OCI-LY7 (cell line): Measurements from ENCODE around the gene PTP4A2. TPM values are rescaled to one million over a fixed set of nuclear protein-coding genes. Genes with fewer than 3 reads are reported as not detected.

Source experiments
- BruUV-seq: library from RNA; stranded (reverse); fragments of 400-500 nt; replicated peaks from 2 replicates; lab custom pipeline; 2021; lab: Mats Ljungman, UMichigan
- CTCF ChIA-PET: fragments of 300-600 bp; sonication (Branson Sonifier 250); formaldehyde crosslinking; loops from one replicate; lab custom pipeline; 2022; ENCODE audit warnings: antibody characterized with exemption; ENCODE audit not compliant: unreplicated experiment; lab: Charles Lee
- POLR2A ChIA-PET: fragments of 300-600 bp; sonication (Branson Sonifier 250); formaldehyde crosslinking; loops from one replicate; lab custom pipeline; 2022; ENCODE audit warnings: antibody characterized with exemption; lab: Charles Lee
- DNase-seq: peaks from one replicate; pipeline ENCODE4 v3.0.0-alpha.2; 2015; ENCODE audit warnings: low spot score
- H2AFZ ChIP-seq: fragments of 200-600 bp; sonication (generic), shearing (Covaris generic); 2 replicates; pipeline ENCODE4 v1.6.1; 2014; ENCODE audit warnings: mild to moderate bottlenecking, antibody characterized with exemption, low read length, moderate library complexity
- H3K27ac ChIP-seq: fragments of 200-600 bp; sonication (generic); 2 replicates; pipeline ENCODE4 v1.5.1; 2014; ENCODE audit warnings: mixed run types, low read depth, mild to moderate bottlenecking, moderate library complexity, low read length, inconsistent platforms; ENCODE audit not compliant: poor library complexity, severe bottlenecking
- H3K36me3 ChIP-seq: fragments of 200-600 bp; sonication (generic); 2 replicates; pipeline ENCODE4 v1.6.1; 2014; ENCODE audit warnings: mild to moderate bottlenecking, antibody characterized with exemption, low read length, moderate library complexity, mixed read lengths; ENCODE audit not compliant: insufficient read depth
- H3K4me1 ChIP-seq: fragments of 200-600 bp; sonication (generic); 2 replicates; pipeline ENCODE4 v1.5.1; 2014; ENCODE audit warnings: mild to moderate bottlenecking, low read length; ENCODE audit not compliant: insufficient read depth, poor library complexity, severe bottlenecking
- H3K4me2 ChIP-seq: fragments of 200-600 bp; sonication (generic); 2 replicates; pipeline ENCODE4 v1.6.1; 2014; ENCODE audit warnings: mild to moderate bottlenecking, low read length
- H3K4me3 ChIP-seq: fragments of 200-600 bp; sonication (generic); 2 replicates; pipeline ENCODE4 v1.5.1; 2014; ENCODE audit warnings: mild to moderate bottlenecking, low read depth, low read length; ENCODE audit not compliant: poor library complexity, severe bottlenecking
- H3K79me2 ChIP-seq: fragments of 200-600 bp; sonication (generic); 2 replicates; pipeline ENCODE4 v1.6.1; 2016; ENCODE audit warnings: low read depth, mild to moderate bottlenecking, low read length, moderate library complexity, mixed read lengths; ENCODE audit not compliant: insufficient read depth
- H3K9me2 ChIP-seq: fragments of 200-600 bp; sonication (generic); 2 replicates; pipeline ENCODE4 v1.6.1; 2016; ENCODE audit warnings: mild to moderate bottlenecking, low read length, mixed read lengths; ENCODE audit not compliant: insufficient read depth
- H3K9me3 ChIP-seq: fragments of 200-600 bp; sonication (generic); 2 replicates; pipeline ENCODE4 v1.6.1; 2014; ENCODE audit warnings: mild to moderate bottlenecking, mixed run types, low read length, mixed read lengths
- H4K20me1 ChIP-seq: fragments of 200-600 bp; sonication (generic); 2 replicates; pipeline ENCODE4 v1.6.1; 2014; ENCODE audit warnings: mild to moderate bottlenecking, antibody characterized with exemption, low read length, moderate library complexity, mixed read lengths; ENCODE audit not compliant: insufficient read depth
- EZH2phosphoT487 ChIP-seq: fragments of 200-600 bp; sonication (generic); IDR thresholded peaks from 2 replicates; pipeline ENCODE4 v1.6.1; 2018; ENCODE audit warnings: low read depth, borderline replicate concordance, mild to moderate bottlenecking, mixed run types, antibody characterized with exemption, low read length, moderate library complexity, mixed read lengths
- intact Hi-C: fragments of 100-400 bp; cut with micrococcal nuclease; formaldehyde crosslinking; loops from one replicate; pipeline ENCODE4 v1.10.0; 2022; ENCODE audit not compliant: unreplicated experiment
- total RNA-seq, 2 experiments: library from RNA; depleted of rRNA in 1 of 2; stranded (reverse); fragments of >200 nt in 1 of 2; shearing (Covaris generic) in 1 of 2; gene quantifications; 2 replicates each; pipeline ENCODE4 v1.2.3, GENCODE V29; 2014 to 2022
- TF ChIP-seq, protein P1 (sequence below): fragments of 200-600 bp; sonication (generic); conservative IDR thresholded peaks from 2 replicates; pipeline ENCODE4 v1.5.1; 2014; ENCODE audit warnings: mild to moderate bottlenecking, antibody characterized with exemption, low read length, moderate library complexity, mixed read lengths

Gene PTP4A2
- total RNA-seq, 2 experiments from 2014 or later, result 196 to 208 TPM

DNA sequence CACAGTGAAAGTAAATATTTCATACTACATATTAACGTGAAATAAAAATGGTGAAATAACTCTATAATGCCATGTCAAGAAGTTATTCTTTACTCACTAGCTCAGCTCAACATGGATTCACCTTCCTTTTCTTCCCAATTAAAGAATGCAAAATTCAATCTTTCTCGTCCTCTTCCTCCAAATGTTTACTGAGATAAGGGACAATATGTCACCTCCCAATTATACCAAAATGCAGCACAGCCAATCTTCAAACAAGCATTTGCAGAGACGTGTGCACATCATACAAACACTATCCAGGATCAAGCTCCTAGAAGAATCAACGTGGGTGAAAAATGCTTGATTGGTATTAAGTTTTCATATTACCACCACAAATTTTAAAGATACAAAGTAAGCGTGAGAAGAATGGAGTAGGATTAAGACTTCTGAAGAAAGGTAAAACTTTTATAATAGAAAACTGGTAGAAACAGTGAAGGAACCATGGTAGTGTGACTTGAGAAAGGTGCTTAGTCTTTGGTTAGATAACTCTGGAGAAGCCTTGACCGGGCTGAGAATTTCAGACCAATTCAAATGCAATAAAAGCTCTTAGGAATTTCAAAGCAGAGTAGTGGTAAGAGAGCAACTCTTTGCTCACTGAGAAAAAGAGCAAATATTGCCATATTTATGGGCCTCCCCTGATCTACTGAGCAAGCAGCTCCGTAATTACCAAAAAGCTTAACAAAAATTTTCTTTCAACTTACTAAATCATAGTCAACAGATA lies 7.2 kb downstream of the PTP4A2 start:
- Histone ChIP-seq H2AFZ (no peak overlapping the region), H3K36me3 (peaks cover 74% of the 10 kb centered on the region), H4K20me1 (peaks cover 62% of the 10 kb centered on the region), H3K9me3 (no peaks in the 10 kb centered on the region), H3K4me1 (peaks cover 100% of the 10 kb centered on the region), H3K79me2 (peaks cover 100% of the 10 kb centered on the region), H3K27ac (peak overlapping the region; percentile 75), H3K4me2 (peak overlapping the region; percentile 90), H3K4me3 (peak overlapping the region; percentile 91), H3K9me2 (no peaks in the 10 kb centered on the region)
- intact Hi-C loops, result no loop called here
- DNase-seq, result no peak
- CTCF ChIA-PET, result interaction anchor here (0.5 kb wide), 1 partner anchor 144 kb away, joined by 3 read pairs; no protein-coding TSS in a partner anchor
- POLR2A ChIA-PET, result interaction anchor here (0.5 kb wide), 1 partner anchor 109 kb away, joined by 7 read pairs; no protein-coding TSS in a partner anchor
- BruUV-seq, result no TSS peak
- TF ChIP-seq, protein P1, sequence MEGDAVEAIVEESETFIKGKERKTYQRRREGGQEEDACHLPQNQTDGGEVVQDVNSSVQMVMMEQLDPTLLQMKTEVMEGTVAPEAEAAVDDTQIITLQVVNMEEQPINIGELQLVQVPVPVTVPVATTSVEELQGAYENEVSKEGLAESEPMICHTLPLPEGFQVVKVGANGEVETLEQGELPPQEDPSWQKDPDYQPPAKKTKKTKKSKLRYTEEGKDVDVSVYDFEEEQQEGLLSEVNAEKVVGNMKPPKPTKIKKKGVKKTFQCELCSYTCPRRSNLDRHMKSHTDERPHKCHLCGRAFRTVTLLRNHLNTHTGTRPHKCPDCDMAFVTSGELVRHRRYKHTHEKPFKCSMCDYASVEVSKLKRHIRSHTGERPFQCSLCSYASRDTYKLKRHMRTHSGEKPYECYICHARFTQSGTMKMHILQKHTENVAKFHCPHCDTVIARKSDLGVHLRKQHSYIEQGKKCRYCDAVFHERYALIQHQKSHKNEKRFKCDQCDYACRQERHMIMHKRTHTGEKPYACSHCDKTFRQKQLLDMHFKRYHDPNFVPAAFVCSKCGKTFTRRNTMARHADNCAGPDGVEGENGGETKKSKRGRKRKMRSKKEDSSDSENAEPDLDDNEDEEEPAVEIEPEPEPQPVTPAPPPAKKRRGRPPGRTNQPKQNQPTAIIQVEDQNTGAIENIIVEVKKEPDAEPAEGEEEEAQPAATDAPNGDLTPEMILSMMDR, result no peak
- TF ChIP-seq EZH2phosphoT487, result no peak

DNA sequence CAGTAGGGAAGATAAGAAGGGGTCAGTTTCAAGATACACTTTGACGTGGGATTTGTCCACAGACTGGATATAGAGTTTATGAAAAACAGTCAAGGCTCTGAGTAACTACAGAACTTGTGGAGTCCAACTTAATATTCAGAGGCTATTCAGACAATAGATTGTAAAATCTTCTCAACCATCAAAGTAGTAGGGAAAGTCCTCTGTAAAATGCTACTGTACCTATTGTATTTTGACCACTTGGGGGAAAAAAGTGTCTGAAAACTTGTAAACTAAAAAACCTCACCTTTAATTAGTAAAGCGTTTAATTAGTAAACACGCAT lies 10.5 kb downstream of the PTP4A2 start:
- Histone ChIP-seq H3K36me3 (peaks cover 61% of the 10 kb centered on the region), H3K27ac (peak overlapping the region; percentile 61), H3K9me2 (no peaks in the 10 kb centered on the region), H3K79me2 (peaks cover 100% of the 10 kb centered on the region), H4K20me1 (peaks cover 51% of the 10 kb centered on the region), H3K9me3 (no peaks in the 10 kb centered on the region), H3K4me1 (peaks cover 100% of the 10 kb centered on the region), H2AFZ (no peak overlapping the region), H3K4me3 (no peak overlapping the region), H3K4me2 (peak overlapping the region; percentile 65)
- no peak for DNase-seq
- TF ChIP-seq, protein P1, result no peak
- TF ChIP-seq EZH2phosphoT487, result no peak
- no TSS peak for BruUV-seq
- POLR2A ChIA-PET, result interaction anchor here (0.7 to 1.9 kb wide), 3 partner anchors 11 to 80 kb away, joined by 3 to 4 read pairs (median 3); no protein-coding TSS in a partner anchor
- CTCF ChIA-PET, result no interaction called here
- intact Hi-C loops, result no loop called here
